Activated naive CD4-positive, alpha-beta T cell treated with anti-CD3 and anti-CD28 coated beads for 36 hours (primary cell): ENCODE measurements around the gene CEP57L1. TPM values are rescaled to one million over a fixed set of nuclear protein-coding genes. Genes with fewer than 3 reads are reported as not detected.
A peak's percentile ranks its signal among the peaks of the same experiment; 100 is the strongest.
"Not testable (repeated sequence)": the region's sequence is repeated elsewhere in the genome, so short reads cannot be mapped to it uniquely, and the experiment has no call there.

Experiments used
- CTCF ChIA-PET: fragments of 350-600 bp; sonication (Branson Sonifier 250); formaldehyde crosslinking; loops from one replicate; lab custom pipeline; 2021; ENCODE audit warnings: antibody characterized with exemption; lab: Charles Lee
- DNase-seq: peaks from one replicate; pipeline ENCODE4 v3.0.0-alpha.2; 2020
- H3K27ac Mint-ChIP-seq: one replicate; pipeline ENCODE4 v1.8.0; 2021; ENCODE audit warnings: mild to moderate bottlenecking, mixed read lengths
- H3K27me3 Mint-ChIP-seq: one replicate; pipeline ENCODE4 v1.8.0; 2021; ENCODE audit warnings: low read depth, mixed read lengths
- H3K36me3 Mint-ChIP-seq: one replicate; pipeline ENCODE4 v1.8.0; 2021; ENCODE audit warnings: low read depth, mixed read lengths
- H3K4me1 Mint-ChIP-seq: one replicate; pipeline ENCODE4 v1.8.0; 2021; ENCODE audit warnings: low read depth, mixed read lengths
- H3K4me3 Mint-ChIP-seq: one replicate; pipeline ENCODE4 v1.8.0; 2021; ENCODE audit warnings: mild to moderate bottlenecking, moderate library complexity, mixed read lengths
- H3K9me3 Mint-ChIP-seq: one replicate; pipeline ENCODE4 v1.8.0; 2021; ENCODE audit warnings: mixed read lengths
- intact Hi-C: fragments of 100-400 bp; cut with micrococcal nuclease; formaldehyde crosslinking; loops from one replicate; pipeline ENCODE4 v1.15.1; 2023
- total RNA-seq, 2 experiments: library from RNA; stranded (reverse); gene quantifications; one replicate each; pipeline ENCODE4 v1.2.3, GENCODE V29; 2021

The CEP57L1 gene
- total RNA-seq, 2 experiments from 2014 or later, result 33.3 to 33.5 TPM

GRCh38 chr6:109076377-109076776 lies 18.9 kb upstream of the CEP57L1 start:
- no peak for DNase-seq
- H3K27me3 Mint-ChIP-seq, result no peaks in the 10 kb centered on the region
- CTCF ChIA-PET, result interaction anchor here (0.9 to 1.0 kb wide), 2 partner anchors 132 to 535 kb away, joined by 3 read pairs; no protein-coding TSS in a partner anchor
- H3K9me3 Mint-ChIP-seq, result no peaks in the 10 kb centered on the region
- H3K4me1 Mint-ChIP-seq, result peaks cover 11% of the 10 kb centered on the region
- H3K4me3 Mint-ChIP-seq, result no peak overlapping the region
- H3K27ac Mint-ChIP-seq, result no peak overlapping the region
- intact Hi-C loops, result no loop called here
- no peaks in the 10 kb centered on the region for H3K36me3 Mint-ChIP-seq

GRCh38 chr6:109079981-109080380 lies 15.3 kb upstream of the CEP57L1 start:
- H3K4me3 Mint-ChIP-seq, result no peak overlapping the region
- H3K4me1 Mint-ChIP-seq, result peaks cover 3% of the 10 kb centered on the region
- no peaks in the 10 kb centered on the region for H3K27me3 Mint-ChIP-seq
- CTCF ChIA-PET, result no interaction called here
- peaks cover 1% of the 10 kb centered on the region for H3K36me3 Mint-ChIP-seq
- intact Hi-C loops, result no loop called here
- H3K9me3 Mint-ChIP-seq, result no peaks in the 10 kb centered on the region
- no peak for DNase-seq
- H3K27ac Mint-ChIP-seq, result no peak overlapping the region

- Mint-ChIP-seq H3K27ac (no peak overlapping the region), H3K4me1 (peaks cover 3% of the 10 kb centered on the region), H3K4me3 (no peak overlapping the region), H3K36me3 (peaks cover 1% of the 10 kb centered on the region), H3K9me3 (no peaks in the 10 kb centered on the region), H3K27me3 (no peaks in the 10 kb centered on the region)
- CTCF ChIA-PET, result interaction anchor here (1.7 kb wide), 1 partner anchor 8 kb away, joined by 7 read pairs; no protein-coding TSS in a partner anchor
- intact Hi-C loops, result no loop called here
- DNase-seq, result no peak
Measured at GRCh38 chr6:109081026-109081425, 14.3 kb upstream of the CEP57L1 start.

- CTCF ChIA-PET, result interaction anchor here (1.7 kb wide), 1 partner anchor 9 kb away, joined by 7 read pairs; no protein-coding TSS in a partner anchor
- H3K36me3 Mint-ChIP-seq, result peaks cover 1% of the 10 kb centered on the region
- H3K27me3 Mint-ChIP-seq, result no peaks in the 10 kb centered on the region
- intact Hi-C loops, result no loop called here
- no peak for DNase-seq
- H3K9me3 Mint-ChIP-seq, result no peaks in the 10 kb centered on the region
- H3K4me3 Mint-ChIP-seq, result no peak overlapping the region
- H3K27ac Mint-ChIP-seq, result no peak overlapping the region
- H3K4me1 Mint-ChIP-seq, result peaks cover 3% of the 10 kb centered on the region
Measured at GRCh38 chr6:109081516-109082187, 13.7 kb upstream of the CEP57L1 start.

GRCh38 chr6:109082188-109082577 lies 13.1 kb upstream of the CEP57L1 start:
- Mint-ChIP-seq H3K4me3 (no peak overlapping the region), H3K9me3 (no peaks in the 10 kb centered on the region), H3K27ac (no peak overlapping the region), H3K4me1 (peaks cover 3% of the 10 kb centered on the region), H3K36me3 (peaks cover 1% of the 10 kb centered on the region), H3K27me3 (no peaks in the 10 kb centered on the region)
- CTCF ChIA-PET, result interaction anchor here (1.7 kb wide), 1 partner anchor 9 kb away, joined by 7 read pairs; no protein-coding TSS in a partner anchor
- no peak for DNase-seq
- intact Hi-C loops, result no loop called here

GRCh38 chr6:109083657-109084056 lies 11.7 kb upstream of the CEP57L1 start:
- no peaks in the 10 kb centered on the region for H3K27me3 Mint-ChIP-seq
- CTCF ChIA-PET, result no interaction called here
- H3K36me3 Mint-ChIP-seq, result peaks cover 1% of the 10 kb centered on the region
- DNase-seq, result no peak
- H3K27ac Mint-ChIP-seq, result no peak overlapping the region
- intact Hi-C loops, result no loop called here
- no peak overlapping the region for H3K4me3 Mint-ChIP-seq
- H3K9me3 Mint-ChIP-seq, result no peaks in the 10 kb centered on the region
- peaks cover 3% of the 10 kb centered on the region for H3K4me1 Mint-ChIP-seq

GRCh38 chr6:109084146-109084545 lies 11.2 kb upstream of the CEP57L1 start:
- CTCF ChIA-PET, H3K27me3 Mint-ChIP-seq, intact Hi-C loops, DNase-seq, H3K4me3 Mint-ChIP-seq, H3K27ac Mint-ChIP-seq, H3K4me1 Mint-ChIP-seq, H3K36me3 Mint-ChIP-seq, H3K9me3 Mint-ChIP-seq: not testable (repeated sequence)

GRCh38 chr6:109087661-109088264 lies 7.5 kb upstream of the CEP57L1 start:
- no peak for DNase-seq
- CTCF ChIA-PET, result interaction anchor here (0.8 kb wide), 1 partner anchor 14 kb away, joined by 4 read pairs; no protein-coding TSS in a partner anchor

GRCh38 chr6:109088995-109089394 lies 6.3 kb upstream of the CEP57L1 start:
- Mint-ChIP-seq H3K36me3 (no peaks in the 10 kb centered on the region), H3K27ac (no peak overlapping the region), H3K4me1 (peaks cover 29% of the 10 kb centered on the region), H3K27me3 (no peaks in the 10 kb centered on the region), H3K4me3 (no peak overlapping the region), H3K9me3 (no peaks in the 10 kb centered on the region)
- CTCF ChIA-PET, result no interaction called here
- no peak for DNase-seq
- intact Hi-C loops, result no loop called here

More at GRCh38 chr6:109087661-109088264, 7.5 kb upstream of the CEP57L1 start:
- no peaks in the 10 kb centered on the region for H3K27me3 Mint-ChIP-seq
- H3K4me3 Mint-ChIP-seq, result no peak overlapping the region
- H3K27ac Mint-ChIP-seq, result no peak overlapping the region
- intact Hi-C loops, result no loop called here
- H3K9me3 Mint-ChIP-seq, result no peaks in the 10 kb centered on the region
- H3K36me3 Mint-ChIP-seq, result no peaks in the 10 kb centered on the region
- H3K4me1 Mint-ChIP-seq, result peaks cover 25% of the 10 kb centered on the region

- intact Hi-C loops, result loop anchor here (10.0 kb wide), 2 partner anchors 457 to 827 kb away; partner anchors contain the start of gene SNX3
- Mint-ChIP-seq H3K4me3 (peak overlapping the region; percentile 40), H3K27me3 (no peaks in the 10 kb centered on the region), H3K4me1 (peaks cover 34% of the 10 kb centered on the region), H3K9me3 (no peaks in the 10 kb centered on the region), H3K27ac (no peak overlapping the region), H3K36me3 (no peaks in the 10 kb centered on the region)
- CTCF ChIA-PET, result interaction anchor here (0.6 kb wide), 1 partner anchor 386 kb away, joined by 3 read pairs; no protein-coding TSS in a partner anchor
- no peak for DNase-seq
Measured at GRCh38 chr6:109091314-109092024, 3.8 kb upstream of the CEP57L1 start.

GRCh38 chr6:109092074-109092473 lies 3.2 kb upstream of the CEP57L1 start:
- H3K4me1 Mint-ChIP-seq, result peaks cover 38% of the 10 kb centered on the region
- intact Hi-C loops, result loop anchor here (10.0 kb wide), 2 partner anchors 457 to 827 kb away; partner anchors contain the start of gene SNX3
- CTCF ChIA-PET, result interaction anchor here (0.6 kb wide), 1 partner anchor 387 kb away, joined by 3 read pairs; no protein-coding TSS in a partner anchor
- H3K27ac Mint-ChIP-seq, result no peak overlapping the region
- no peak for DNase-seq
- H3K27me3 Mint-ChIP-seq, result no peaks in the 10 kb centered on the region
- no peaks in the 10 kb centered on the region for H3K9me3 Mint-ChIP-seq
- H3K4me3 Mint-ChIP-seq, result peak overlapping the region; percentile 54
- no peaks in the 10 kb centered on the region for H3K36me3 Mint-ChIP-seq
